GM19240 (cell line): ENCODE results near the gene CLIC1.
A peak's percentile ranks its signal among the peaks of the same experiment; 100 is the strongest.

Experiments used
- DNase-seq: peaks from one replicate; pipeline ENCODE4 v3.0.0; 2011; ENCODE audit warnings: low spot score; ENCODE audit not compliant: insufficient read length

CLIC1 gene

GRCh38 chr6:31736021-31736767, at the start of gene CLIC1:
Gene CLIC1, minus strand, starts transcription at chr6:31736530. Its CDS starts 230 bp downstream, at chr6:31736300.
- no peak for DNase-seq

GRCh38 chr6:31785475-31785874, 49.1 kb upstream of the CLIC1 start:
- no peak for DNase-seq

GRCh38 chr6:31784098-31784925, 48.0 kb upstream of the CLIC1 start:
- no peak for DNase-seq

GRCh38 chr6:31782126-31782855, 46.0 kb upstream of the CLIC1 start:
- DNase-seq, result no peak

- no peak for DNase-seq
Measured at GRCh38 chr6:31781244-31782125, 45.2 kb upstream of the CLIC1 start.

GRCh38 chr6:31780507-31781243, 44.3 kb upstream of the CLIC1 start:
- DNase-seq, result no peak

GRCh38 chr6:31779908-31780307, 43.6 kb upstream of the CLIC1 start:
- DNase-seq, result no peak

- DNase-seq, result no peak
Measured at GRCh38 chr6:31778999-31779885, 42.9 kb upstream of the CLIC1 start.

GRCh38 chr6:31778193-31778592, 41.9 kb upstream of the CLIC1 start:
- DNase-seq, result no peak

- no peak for DNase-seq
Measured at GRCh38 chr6:31777667-31778050, 41.3 kb upstream of the CLIC1 start.

GRCh38 chr6:31776989-31777666, 40.8 kb upstream of the CLIC1 start, which contains the start of gene VWA7:
Gene VWA7, minus strand, starts transcription at chr6:31777328. Its CDS starts 549 bp downstream, at chr6:31776779.
- DNase-seq, result peak; percentile 72

- DNase-seq, result no peak
Measured at GRCh38 chr6:31776485-31776988, 40.2 kb upstream of the CLIC1 start.

GRCh38 chr6:31775633-31776484, 39.5 kb upstream of the CLIC1 start:
- DNase-seq, result no peak

- DNase-seq, result no peak
Measured at GRCh38 chr6:31775184-31775583, 38.9 kb upstream of the CLIC1 start.

- DNase-seq, result no peak
Measured at GRCh38 chr6:31771992-31772358, 35.6 kb upstream of the CLIC1 start.

GRCh38 chr6:31770860-31771259, 34.5 kb upstream of the CLIC1 start:
- no peak for DNase-seq

- DNase-seq, result peak; percentile 95
Measured at GRCh38 chr6:31769684-31770371, 33.5 kb upstream of the CLIC1 start.
